Endothelial cell of umbilical vein (primary cell): ENCODE data around the gene OR2F1. TPM values are rescaled to one million over a fixed set of nuclear protein-coding genes. Genes with fewer than 3 reads are reported as not detected.

Experiments
- BruUV-seq: library from RNA; stranded (reverse); fragments of 400-500 nt; replicated peaks from 2 replicates; lab custom pipeline; 2021; lab: Mats Ljungman, UMichigan
- CTCF ChIA-PET: fragments of 300-600, 350-600 bp; sonication (Branson Sonifier 250); formaldehyde crosslinking; loops from one replicate; lab custom pipeline; 2021; ENCODE audit warnings: antibody characterized with exemption, inconsistent platforms; lab: Charles Lee
- POLR2A ChIA-PET: fragments of 300-600, 350-600 bp; sonication (Branson Sonifier 250); formaldehyde crosslinking; loops from one replicate; lab custom pipeline; 2021; ENCODE audit warnings: antibody characterized with exemption, inconsistent platforms; lab: Charles Lee
- DNase-seq: peaks from one replicate; pipeline ENCODE4 v3.0.0-alpha.2; 2011; ENCODE audit warnings: low read depth, low spot score
- FAIRE-seq: peaks from 2 replicates; lab custom pipeline; 2011; peaks lifted over from hg19 to GRCh38; lab: Jason Lieb, UNC
- H2AFZ ChIP-seq: 2 replicates; pipeline ENCODE4 v1.6.0; 2012; ENCODE audit warnings: low read depth, low read length, control low read depth, inconsistent platforms
- H3K27ac ChIP-seq: 2 replicates; pipeline ENCODE4 v1.5.1; 2011; ENCODE audit warnings: low read depth, mild to moderate bottlenecking, control low read depth, low read length, moderate library complexity; ENCODE audit not compliant: insufficient read depth
- H3K27me3 ChIP-seq, 2 experiments: 2 replicates each; pipeline versions ENCODE4 v1.6.0 to v1.6.1; 2011; ENCODE audit warnings: low read length in 2 of 2, mixed read lengths in 1 of 2; ENCODE audit not compliant: control insufficient read depth in 2 of 2, insufficient read depth in 2 of 2
- H3K36me3 ChIP-seq, 2 experiments: 2 replicates in 1 of 2; 3 replicates in 1 of 2; pipeline ENCODE4 v1.5.1; 2011; ENCODE audit warnings: low read length in 2 of 2, mild to moderate bottlenecking in 1 of 2, moderate library complexity in 1 of 2; ENCODE audit not compliant: control insufficient read depth in 2 of 2, insufficient read depth in 2 of 2; ENCODE audit errors: extremely low read depth in 1 of 2
- H3K4me1 ChIP-seq: 3 replicates; pipeline ENCODE4 v1.5.1; 2011; ENCODE audit warnings: mild to moderate bottlenecking, low read length; ENCODE audit not compliant: control insufficient read depth, insufficient read depth; ENCODE audit errors: extremely low read depth
- H3K4me2 ChIP-seq: 2 replicates; pipeline ENCODE4 v1.6.1; 2011; ENCODE audit warnings: low read length, control low read depth, mixed read lengths; ENCODE audit not compliant: insufficient read depth
- H3K4me3 ChIP-seq, 3 experiments: fragments of 200-600 bp in 1 of 3; sonication (generic), shearing (Covaris generic) in 1 of 3; replicated peaks in 1 of 3; 2 replicates each; pipeline ENCODE4 v1.5.1; 2011 to 2016; ENCODE audit warnings: control low read depth in 3 of 3, low read length in 3 of 3, mild to moderate bottlenecking in 2 of 3, inconsistent platforms in 1 of 3, low read depth in 1 of 3, moderate library complexity in 1 of 3; ENCODE audit not compliant: insufficient read depth in 1 of 3
- H3K79me2 ChIP-seq: 2 replicates; pipeline ENCODE4 v1.6.0; 2012; ENCODE audit warnings: low read length, inconsistent platforms; ENCODE audit not compliant: control insufficient read depth, insufficient read depth
- H3K9ac ChIP-seq: replicated peaks from 2 replicates; pipeline ENCODE3; 2011; ENCODE audit warnings: low read length, control low read depth; ENCODE audit not compliant: insufficient read depth; ENCODE audit errors: extremely low read depth
- H3K9me1 ChIP-seq: replicated peaks from 3 replicates; pipeline ENCODE4 v1.6.0; 2011; ENCODE audit warnings: mild to moderate bottlenecking, low read length; ENCODE audit not compliant: control insufficient read depth, insufficient read depth; ENCODE audit errors: extremely low read depth
- H3K9me3 ChIP-seq: replicated peaks from 2 replicates; pipeline ENCODE4 v1.5.1; 2012; ENCODE audit warnings: low read length, inconsistent platforms; ENCODE audit not compliant: control insufficient read depth, insufficient read depth
- H4K20me1 ChIP-seq: replicated peaks from 2 replicates; pipeline ENCODE3; 2011; ENCODE audit warnings: mild to moderate bottlenecking, low read length; ENCODE audit not compliant: control insufficient read depth, insufficient read depth; ENCODE audit errors: extremely low read depth
- EZH2 ChIP-seq: IDR thresholded peaks from 2 replicates; pipeline ENCODE4 v1.6.1; 2012; ENCODE audit warnings: borderline replicate concordance, low read depth, mild to moderate bottlenecking, moderate library complexity, low read length, inconsistent platforms; ENCODE audit not compliant: severe bottlenecking
- FOS ChIP-seq: IDR thresholded peaks from 2 replicates; pipeline ENCODE4 v1.6.1; 2011; ENCODE audit warnings: mild to moderate bottlenecking, low read length, moderate library complexity, borderline replicate concordance; ENCODE audit not compliant: insufficient read depth
- GATA2 ChIP-seq: IDR thresholded peaks from 2 replicates; pipeline ENCODE4 v1.7.0; 2011; ENCODE audit warnings: low read depth, mild to moderate bottlenecking, moderate library complexity, mixed read lengths, low read length; ENCODE audit not compliant: insufficient read length, insufficient read depth
- JUN ChIP-seq: IDR thresholded peaks from 2 replicates; pipeline ENCODE4 v1.6.1; 2011; ENCODE audit warnings: borderline replicate concordance, low read depth; ENCODE audit not compliant: insufficient read length, insufficient read depth
- MAX ChIP-seq: IDR thresholded peaks from 2 replicates; pipeline ENCODE4 v1.6.1; 2011; ENCODE audit not compliant: insufficient read depth, insufficient read length
- MYC ChIP-seq: IDR thresholded peaks from one replicate; pipeline ENCODE4 v1.6.1; 2011; ENCODE audit warnings: mild to moderate bottlenecking, low read depth, low read length
- POLR2A ChIP-seq: IDR thresholded peaks from 2 replicates; pipeline ENCODE4 v1.6.1; 2012; ENCODE audit warnings: low read depth, mild to moderate bottlenecking, control low read depth, low read length
- POLR2AphosphoS5 ChIP-seq: IDR thresholded peaks from 2 replicates; pipeline ENCODE4 v1.6.1; 2012; ENCODE audit warnings: low read depth, mild to moderate bottlenecking, control low read depth, low read length, moderate library complexity; ENCODE audit not compliant: insufficient read depth
- dilution Hi-C: fragments of 300-500 bp; cut with MboI; formaldehyde crosslinking; loops from one replicate; pipeline ENCODE4 v1.15.0; 2019; ENCODE audit warnings: low sequenced_read_pairs; ENCODE audit not compliant: extremely low pct_ligation_motif_present
- intact Hi-C: fragments of 100-400 bp; cut with micrococcal nuclease; formaldehyde crosslinking; loops from one replicate; pipeline ENCODE4 v1.10.0; 2022
- polyA plus RNA-seq, 4 experiments: library from polyadenylated mRNA; depleted of rRNA in 3 of 4; stranded (reverse) in 3 of 4; unstranded in 1 of 4; fragments of >200 nt; gene quantifications; 2 replicates each; pipeline versions ENCODE4 v1.2.1 to v1.2.3, GENCODE V29; 2011 to 2012; ENCODE audit warnings: missing spikeins in 1 of 4
- total RNA-seq: library from RNA; stranded (reverse); gene quantifications from 2 replicates; pipeline ENCODE4 v1.2.3, GENCODE V29; 2021
- TF ChIP-seq, protein P1 (sequence below), 2 donors: IDR thresholded peaks; 1 replicate in 1 of 2; 2 replicates in 1 of 2; pipeline ENCODE4 v1.5.1; 2011; ENCODE audit warnings: low read length in 2 of 2, mild to moderate bottlenecking in 2 of 2, moderate library complexity in 2 of 2, control low read depth in 1 of 2, inconsistent platforms in 1 of 2, low read depth in 1 of 2; ENCODE audit not compliant: insufficient read depth in 1 of 2; ENCODE audit errors: extremely low read depth in 1 of 2

The OR2F1 gene
- total and polyA plus RNA-seq, 2 donors (not counting 3 experiments of a cell fraction or from before 2014, with no cell fraction given): not detected

DNA sequence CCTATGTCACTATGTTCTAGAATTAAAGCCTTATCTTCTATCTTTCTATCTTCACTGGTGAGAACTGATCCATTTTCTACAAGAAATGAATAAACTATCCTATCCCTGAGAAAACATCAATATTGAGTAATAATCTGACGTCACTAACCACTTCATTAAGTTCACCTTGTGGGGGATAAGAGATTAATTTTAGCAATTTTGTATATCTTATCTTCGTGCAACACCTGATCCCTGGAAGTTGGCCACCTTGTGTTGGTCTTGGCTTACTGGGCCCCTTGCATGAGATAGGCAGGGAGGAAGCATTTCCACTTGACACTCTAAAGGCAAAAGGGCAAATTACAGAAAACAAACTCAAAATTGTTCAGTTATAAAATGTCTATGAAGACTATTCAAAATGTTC is 25.4 kb downstream of the OR2F1 start:
- no peak overlapping the region for H2AFZ ChIP-seq
- BruUV-seq: no TSS peak
- no peak overlapping the region for H3K9ac ChIP-seq
- H3K4me1 ChIP-seq: peaks cover 18% of the 10 kb centered on the region
- H3K36me3 ChIP-seq: no peaks in the 10 kb centered on the region
- no peaks in the 10 kb centered on the region for H3K9me3 ChIP-seq
- FAIRE-seq: no peak
- intact Hi-C loops: loop anchor here (1.0 kb wide), 1 partner anchor 78 kb away; the partner anchor contains the start of gene TCAF1
- CTCF ChIA-PET: no interaction called here
- no peaks in the 10 kb centered on the region for H3K79me2 ChIP-seq
- H3K27me3 ChIP-seq: no peaks in the 10 kb centered on the region
- no peaks in the 10 kb centered on the region for H4K20me1 ChIP-seq
- no peak overlapping the region for H3K4me3 ChIP-seq
- no peaks in the 10 kb centered on the region for H3K9me1 ChIP-seq
- dilution Hi-C loops: no loop called here
- no peak for DNase-seq
- no peak for TF ChIP-seq MAX
- no peak for TF ChIP-seq FOS
- no peak for TF ChIP-seq GATA2
- TF ChIP-seq MYC: no peak
- no peak for TF ChIP-seq JUN
- TF ChIP-seq POLR2AphosphoS5: no peak
- TF ChIP-seq, protein P1, sequence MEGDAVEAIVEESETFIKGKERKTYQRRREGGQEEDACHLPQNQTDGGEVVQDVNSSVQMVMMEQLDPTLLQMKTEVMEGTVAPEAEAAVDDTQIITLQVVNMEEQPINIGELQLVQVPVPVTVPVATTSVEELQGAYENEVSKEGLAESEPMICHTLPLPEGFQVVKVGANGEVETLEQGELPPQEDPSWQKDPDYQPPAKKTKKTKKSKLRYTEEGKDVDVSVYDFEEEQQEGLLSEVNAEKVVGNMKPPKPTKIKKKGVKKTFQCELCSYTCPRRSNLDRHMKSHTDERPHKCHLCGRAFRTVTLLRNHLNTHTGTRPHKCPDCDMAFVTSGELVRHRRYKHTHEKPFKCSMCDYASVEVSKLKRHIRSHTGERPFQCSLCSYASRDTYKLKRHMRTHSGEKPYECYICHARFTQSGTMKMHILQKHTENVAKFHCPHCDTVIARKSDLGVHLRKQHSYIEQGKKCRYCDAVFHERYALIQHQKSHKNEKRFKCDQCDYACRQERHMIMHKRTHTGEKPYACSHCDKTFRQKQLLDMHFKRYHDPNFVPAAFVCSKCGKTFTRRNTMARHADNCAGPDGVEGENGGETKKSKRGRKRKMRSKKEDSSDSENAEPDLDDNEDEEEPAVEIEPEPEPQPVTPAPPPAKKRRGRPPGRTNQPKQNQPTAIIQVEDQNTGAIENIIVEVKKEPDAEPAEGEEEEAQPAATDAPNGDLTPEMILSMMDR (IDR thresholded peaks at IDR 0.05; ENCODE audit: extremely low read depth in 1 of 2, insufficient read depth in 1 of 2, low read depth in 1 of 2, low read length in 2 of 2): no peak
- TF ChIP-seq EZH2: no peak
- TF ChIP-seq POLR2A: no peak
- H3K4me2 ChIP-seq: peak overlapping the region; percentile 10
- POLR2A ChIA-PET: no interaction called here
- H3K27ac ChIP-seq: peak overlapping the region; percentile 38
